COLO829 (cell line): ENCODE results near the gene DMXL2.
A peak's percentile ranks its signal among the peaks of the same experiment; 100 is the strongest.
"Not testable (repeated sequence)": the region's sequence is repeated elsewhere in the genome, so short reads cannot be mapped to it uniquely, and the experiment has no call there.

Experiments
- DNase-seq: peaks from one replicate; pipeline ENCODE4 v3.0.0; 2012; ENCODE audit warnings: low spot score

DMXL2 gene

DNA sequence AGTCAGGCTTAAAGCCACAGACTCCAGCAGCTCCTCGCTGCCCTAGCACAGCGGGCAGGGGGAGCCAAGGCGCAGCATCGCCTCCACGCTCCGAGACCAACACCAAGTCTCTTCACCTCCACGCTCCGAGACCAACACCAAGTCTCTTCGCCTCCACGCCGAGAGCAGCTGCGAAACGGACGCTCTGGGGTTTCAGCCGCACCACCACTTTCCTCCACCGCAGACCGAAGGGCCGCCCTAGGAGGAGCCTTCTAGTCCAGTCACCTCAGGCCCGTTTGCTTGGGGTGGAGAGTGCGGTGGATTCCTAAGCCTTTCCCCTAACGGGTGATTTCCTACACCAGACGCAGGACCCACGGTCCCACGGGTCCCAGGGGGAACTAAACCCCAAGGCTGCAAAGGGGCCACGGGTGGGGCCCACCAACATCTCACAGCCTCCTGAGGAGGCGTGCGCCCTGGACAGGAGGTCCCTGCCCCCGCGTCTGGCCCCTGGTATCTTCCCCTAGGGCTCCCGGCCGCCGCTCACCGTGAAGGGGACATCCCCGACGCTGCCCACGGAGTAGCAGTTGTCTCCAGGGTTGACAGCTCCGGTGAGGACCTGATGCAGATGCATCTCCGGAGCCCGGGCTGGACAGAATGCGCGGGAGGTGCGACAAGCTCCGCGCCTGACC, 501 bp downstream of the DMXL2 start:
- no peak for DNase-seq

DNA sequence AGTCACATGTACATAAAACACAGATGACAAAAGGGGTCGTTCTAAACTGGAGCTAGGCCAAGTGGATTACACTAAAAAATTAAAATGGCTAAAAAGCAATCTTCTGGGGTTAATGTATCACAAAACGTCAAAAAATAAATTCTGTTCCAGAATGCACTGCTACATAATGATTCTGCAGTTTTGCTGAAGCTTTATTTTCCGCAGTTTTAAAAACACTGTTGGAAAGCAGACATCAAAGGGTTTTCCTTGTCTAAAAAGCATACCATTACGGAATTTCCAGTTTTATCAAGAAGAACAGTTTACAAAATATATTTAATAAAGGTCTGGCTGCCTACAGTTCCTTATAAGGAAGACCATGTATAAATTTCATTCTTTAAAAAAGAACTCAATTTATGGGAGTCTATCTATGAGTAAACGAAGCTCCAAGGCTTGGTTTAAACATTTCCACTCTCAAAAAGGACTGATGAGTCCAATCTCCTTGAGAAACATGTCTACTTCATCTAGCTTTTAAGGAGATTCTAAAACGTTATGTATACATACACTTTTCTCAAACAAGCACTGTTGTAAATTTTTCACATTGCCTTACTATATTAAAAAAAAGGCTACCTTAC, 1.3 kb downstream of the DMXL2 start:
- no peak for DNase-seq

DNA sequence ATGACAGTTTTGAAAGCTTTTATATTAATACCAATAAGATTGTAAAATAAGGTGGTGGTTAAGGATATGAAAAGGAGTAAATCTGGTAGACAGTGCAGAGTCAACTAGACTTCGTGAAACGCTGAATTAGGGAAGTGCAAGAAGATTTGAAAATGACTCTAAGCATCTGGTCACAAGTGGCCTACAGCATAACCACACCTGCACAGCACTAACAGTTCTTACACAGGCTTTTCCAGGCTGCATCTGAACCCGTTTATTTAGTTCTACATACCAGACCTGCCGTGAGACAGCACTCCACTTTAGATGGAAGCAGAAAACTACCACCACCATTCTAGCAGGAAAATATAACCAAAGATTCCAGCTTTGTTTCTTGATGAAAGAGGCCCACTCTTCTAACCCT, 1.9 kb downstream of the DMXL2 start:
- no peak for DNase-seq

DNA sequence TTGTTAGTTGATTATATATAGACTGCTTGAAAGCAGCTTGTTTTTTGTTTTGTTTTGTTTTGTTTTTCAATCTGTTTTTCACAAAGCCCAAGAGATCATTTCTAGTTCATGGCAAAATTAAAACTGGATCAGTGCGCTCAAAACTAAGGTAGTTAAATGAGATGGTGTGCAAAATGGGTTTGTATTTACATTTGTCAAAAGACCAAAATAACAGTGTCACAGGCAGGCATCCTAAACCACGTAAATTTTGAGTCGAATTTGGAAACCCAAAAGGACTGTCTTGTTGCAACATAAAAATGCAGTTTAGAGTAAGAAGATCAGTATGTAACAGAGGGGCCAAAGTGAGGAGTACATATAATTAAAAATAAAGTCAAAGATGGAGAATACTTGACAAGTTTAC, 2.4 kb downstream of the DMXL2 start:
- no peak for DNase-seq

DNA sequence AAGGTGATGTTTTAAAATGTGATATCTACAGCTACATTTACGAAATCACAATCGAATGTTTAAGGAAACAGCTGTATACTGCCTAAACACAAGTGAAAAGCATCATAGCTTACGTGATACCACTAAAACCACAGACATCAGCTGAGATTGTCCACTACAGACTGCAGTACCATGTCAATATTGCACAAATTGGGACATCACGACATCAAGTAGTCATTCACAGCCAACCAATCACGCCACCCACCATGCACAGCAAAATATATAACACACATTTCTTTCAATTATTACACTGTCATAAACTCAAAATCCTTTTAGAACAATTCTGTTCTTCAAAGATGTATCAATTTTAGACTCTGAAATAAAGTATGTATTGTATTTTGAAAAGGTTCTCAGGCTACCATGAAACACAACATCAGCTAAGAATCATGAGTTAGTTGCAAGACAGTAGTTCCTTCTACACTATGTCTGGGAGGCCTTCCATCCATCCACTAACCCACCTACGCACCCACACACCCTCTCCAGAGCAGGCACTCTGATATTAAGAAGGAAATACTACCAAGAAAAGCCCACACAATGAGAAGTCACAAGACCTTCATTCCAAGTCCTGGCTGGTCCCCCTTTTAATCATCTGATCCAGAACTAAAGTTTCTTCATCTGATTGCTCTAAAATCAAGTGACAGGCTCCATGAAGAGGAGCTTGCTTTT, 3.1 kb downstream of the DMXL2 start:
- DNase-seq: peak; percentile 27

DNA sequence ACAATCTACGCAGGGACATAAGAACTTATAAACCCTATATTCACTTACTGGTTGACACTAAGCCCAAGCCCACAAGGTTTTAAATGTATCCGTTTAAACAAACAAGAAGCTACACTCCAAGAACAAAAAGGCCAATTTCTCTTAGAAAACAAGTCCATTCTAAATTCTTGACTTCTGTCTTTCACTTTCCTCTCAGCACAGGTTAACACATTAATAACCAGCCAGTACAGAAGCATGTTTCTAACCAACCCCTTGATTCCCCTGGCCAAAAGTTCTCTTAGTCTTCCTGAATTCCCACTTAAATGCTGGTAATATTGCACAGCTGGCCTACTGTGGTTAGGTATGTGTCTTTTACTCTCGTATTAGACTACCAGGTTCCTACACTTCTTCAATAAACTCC, 4.7 kb downstream of the DMXL2 start:
- DNase-seq: no peak

DNA sequence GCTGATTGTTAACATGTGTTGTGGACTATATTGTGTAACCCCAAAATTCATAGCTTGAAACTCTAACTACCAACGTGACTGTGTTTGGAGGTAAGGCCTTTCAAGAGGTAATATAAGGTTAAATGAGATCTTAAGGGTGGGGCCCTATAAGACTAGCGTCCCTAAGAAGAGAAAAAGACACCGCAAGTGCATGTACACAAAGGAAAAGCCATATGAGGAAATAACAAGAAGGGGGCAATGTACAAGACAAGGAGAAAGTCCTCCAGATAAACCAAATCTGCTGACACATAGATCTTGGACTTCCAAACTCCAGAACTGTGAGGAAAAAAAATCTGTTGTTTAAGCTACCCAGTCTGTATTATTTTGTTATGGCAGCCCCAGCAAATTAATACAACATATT, 8.6 kb downstream of the DMXL2 start:
- DNase-seq: no peak

DNA sequence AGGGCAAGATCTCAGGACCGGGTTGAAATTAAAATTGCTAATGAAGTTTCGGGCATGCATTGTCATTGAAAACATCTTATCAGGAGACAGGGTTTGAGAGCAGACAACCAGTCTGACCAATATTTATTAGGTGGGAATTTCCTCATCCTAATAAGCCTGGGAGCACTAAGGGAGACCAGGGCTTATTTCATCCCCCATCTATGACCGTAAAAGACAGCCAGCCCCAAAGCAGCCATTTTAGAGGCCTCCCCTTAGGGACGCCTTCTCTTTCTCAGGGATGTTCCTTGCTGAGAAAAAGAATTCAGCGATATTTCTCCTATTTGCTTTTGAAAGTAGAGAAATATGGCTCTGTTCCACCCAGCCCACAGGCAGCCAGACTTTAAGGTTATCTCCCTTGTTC, 9.9 kb downstream of the DMXL2 start:
- DNase-seq: not testable (repeated sequence)

DNA sequence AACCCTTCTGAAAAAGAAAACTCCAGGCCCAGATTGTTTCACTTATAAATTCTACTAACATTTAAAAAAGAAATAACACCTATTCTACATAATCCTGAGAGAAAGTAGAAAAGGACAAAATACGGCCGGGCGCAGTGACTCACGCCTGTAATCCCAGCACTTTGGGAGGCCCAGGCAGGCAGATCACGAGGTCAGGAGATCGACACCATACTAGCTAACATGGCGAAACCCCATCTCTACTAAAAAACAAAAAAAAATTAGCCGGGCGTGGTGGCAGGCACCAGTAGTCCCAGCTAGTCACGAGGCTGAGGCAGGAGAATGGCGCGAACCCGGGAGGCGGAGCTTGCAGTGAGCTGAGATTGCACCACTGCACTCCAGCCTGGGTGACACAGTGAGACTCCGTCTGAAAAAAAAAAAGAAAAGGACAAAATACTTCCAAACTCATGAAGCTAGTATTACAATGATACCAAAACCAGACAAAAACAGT, 19.1 kb downstream of the DMXL2 start:
- DNase-seq: not testable (repeated sequence)

DNA sequence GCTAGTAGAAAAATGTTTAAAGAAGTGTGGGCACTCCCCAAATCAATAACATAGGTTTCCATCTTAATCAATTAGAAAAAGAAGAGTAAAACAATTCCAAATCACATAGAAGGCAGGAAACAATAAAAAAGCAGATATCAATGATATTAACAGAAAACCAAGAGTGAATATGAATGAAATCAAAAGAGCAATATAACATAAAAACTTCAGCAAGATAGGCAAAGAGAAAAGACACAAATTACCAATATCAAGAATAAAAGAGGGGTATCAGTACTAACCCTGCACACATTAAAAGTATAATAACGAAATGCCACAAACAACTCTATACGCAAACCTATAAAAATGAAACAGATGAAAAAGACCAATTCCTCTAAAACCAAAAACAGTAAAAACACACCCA, 19.6 kb downstream of the DMXL2 start:
- no peak for DNase-seq

DNA sequence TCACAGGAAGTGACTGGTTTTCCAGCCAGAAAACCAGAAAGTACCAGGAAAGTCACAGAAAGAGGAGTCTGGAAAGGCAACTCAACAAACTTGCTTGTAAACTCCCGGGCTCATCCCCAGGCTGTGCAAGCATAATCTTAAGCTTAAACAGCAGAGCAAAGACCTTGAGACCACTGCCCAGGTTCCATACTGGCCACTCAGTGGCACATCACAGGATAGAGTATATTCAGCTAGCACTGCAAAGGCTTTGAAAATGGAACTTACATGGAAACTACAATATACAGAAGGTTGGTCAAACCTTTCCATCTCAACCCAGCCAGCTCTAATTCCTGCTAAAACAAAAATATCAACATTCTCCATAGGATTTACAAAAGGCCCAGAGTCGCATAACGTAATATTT, 20.1 kb downstream of the DMXL2 start:
- DNase-seq: no peak

DNA sequence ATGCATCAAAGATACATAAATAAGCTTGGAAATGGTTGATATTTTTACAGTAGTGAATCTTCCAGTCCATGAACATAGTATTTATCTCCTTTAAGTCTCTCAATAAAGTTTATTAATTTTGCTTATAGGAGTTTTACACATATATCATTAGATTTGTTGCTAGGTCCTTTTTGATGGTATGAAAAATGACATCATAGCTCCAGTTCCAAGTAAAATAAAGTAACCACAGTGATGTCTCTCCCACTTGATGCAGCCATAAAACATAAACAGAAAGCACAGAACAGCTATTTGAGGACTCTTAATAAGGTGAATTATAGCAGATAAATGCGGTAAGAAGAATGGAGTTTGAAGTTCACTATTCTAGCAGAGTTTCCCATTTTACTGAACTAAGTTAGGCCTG, 20.8 kb downstream of the DMXL2 start:
- DNase-seq: no peak

DNA sequence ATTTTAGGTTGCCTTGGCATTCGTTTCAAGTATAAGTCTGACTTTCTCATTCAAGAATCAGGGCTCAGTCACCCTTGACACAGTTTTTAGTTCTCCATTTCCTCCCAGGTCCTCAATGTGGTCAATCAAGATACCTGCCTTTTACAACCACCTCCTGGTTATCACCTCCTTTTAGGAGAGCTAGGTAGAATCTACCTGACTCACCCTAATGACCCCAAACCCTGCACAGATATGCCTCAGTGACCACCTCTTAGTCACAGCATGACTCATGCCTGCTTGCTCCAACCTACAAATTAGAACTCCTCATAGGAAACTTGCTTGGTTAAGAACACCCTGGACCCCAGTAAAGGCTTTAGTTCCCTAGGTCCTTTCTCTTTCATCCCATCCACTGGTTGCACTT, 22.5 kb downstream of the DMXL2 start:
- no peak for DNase-seq

DNA sequence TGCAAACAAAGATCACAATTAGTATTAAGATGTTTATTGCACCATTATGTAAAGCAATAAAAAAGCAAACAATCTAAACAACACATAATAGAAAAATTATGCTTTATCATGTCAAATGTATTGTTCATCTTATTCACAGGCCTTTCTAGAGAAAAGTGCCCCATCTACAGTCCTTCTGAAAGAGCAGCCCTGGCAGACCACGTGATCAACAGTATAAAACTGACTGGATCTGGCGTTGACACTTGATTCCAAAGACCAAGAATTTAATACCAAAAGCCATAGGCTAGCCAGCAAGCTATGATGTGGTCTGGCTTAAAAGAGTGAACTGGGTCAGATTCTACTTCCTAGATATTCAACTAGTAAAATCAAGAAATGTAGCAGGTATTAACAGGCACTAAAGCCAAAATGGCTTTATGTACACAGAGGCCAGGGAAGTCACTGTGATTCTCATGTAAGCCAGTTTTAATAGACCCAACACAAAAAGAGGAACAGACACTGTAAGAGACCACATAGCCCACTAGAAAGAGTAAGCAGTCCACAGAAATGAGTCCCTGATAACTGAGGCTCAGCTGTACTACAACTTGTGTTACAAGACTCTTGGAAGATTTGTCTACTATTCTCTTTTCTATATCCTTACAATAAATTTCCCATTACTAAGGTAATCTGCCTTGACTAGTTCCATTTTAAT, 32.5 kb downstream of the DMXL2 start:
- no peak for DNase-seq

DNA sequence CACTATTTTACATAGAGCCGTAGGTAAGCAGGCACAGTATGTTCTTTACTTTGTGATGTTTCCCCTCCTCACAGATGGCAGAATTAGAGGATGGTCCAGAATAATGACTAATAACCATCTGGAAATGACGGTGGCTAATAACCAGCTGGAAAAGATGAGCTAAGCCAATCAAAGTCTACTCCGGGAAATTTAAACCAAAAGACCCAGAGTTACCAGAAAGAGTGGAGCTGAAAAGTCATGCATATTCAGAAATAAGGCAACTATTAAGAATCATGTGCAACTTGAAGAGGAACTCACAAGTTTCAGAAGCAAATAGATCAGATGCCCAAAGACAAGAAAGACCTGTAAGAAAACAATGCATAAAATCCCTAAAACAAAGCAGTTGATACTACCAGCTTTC, 33.6 kb downstream of the DMXL2 start:
- no peak for DNase-seq

DNA sequence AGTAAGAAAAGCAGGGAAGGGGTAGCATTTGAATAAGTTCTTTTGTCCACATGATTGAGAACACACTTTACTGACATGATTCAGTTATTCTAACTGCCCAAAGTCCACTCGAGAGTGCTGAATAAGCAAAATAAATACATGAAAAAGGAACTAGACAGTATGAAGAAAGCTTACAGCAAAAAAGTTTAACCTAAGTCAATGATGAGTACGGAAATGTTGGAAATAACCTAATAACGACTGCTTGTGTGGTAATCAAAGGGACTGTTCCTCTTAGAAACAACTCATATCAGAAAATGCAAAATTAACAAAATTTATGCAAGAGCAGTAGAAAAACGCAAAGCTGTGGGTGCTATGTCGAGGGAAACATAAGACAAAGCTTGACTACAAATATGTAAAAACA, 36.6 kb downstream of the DMXL2 start:
- DNase-seq: no peak

DNA sequence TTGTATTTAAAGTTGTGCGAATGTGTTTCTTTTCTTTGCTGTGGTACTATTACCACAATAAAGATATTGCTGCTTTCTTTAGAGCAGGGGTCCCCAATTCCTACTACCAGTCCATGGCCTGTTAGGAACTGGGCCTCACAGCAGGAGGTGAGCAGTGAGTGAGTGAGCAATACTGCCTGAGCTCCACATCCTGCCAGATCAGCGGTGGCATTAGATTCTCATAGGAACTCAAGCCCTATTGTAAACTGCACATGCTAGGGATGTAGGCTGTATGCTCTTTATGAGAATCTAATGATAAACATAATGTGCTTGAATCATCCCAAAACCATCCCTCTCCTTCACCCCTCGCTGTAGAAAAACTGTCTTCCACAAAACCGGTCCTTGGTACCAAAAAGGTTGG, 41.6 kb downstream of the DMXL2 start:
- DNase-seq: no peak

DNA sequence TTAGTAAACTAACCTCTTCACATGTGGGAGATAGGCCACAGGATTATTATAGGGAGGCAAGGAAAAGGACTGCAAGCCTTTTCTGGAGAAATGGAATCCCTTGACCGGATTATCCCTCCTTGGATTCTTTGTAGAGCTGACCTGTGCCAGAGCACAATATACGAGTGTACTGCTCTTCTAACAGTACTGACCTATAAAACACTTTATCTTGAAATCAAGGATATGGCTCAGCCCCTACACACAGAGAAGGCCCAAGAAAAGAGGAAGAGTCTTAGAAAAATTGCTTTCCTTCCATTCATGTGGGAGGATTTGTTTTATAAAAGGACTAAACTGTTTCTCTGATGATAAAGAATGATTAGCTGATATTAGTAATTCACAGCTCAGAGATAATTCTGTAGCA, 42.2 kb downstream of the DMXL2 start:
- no peak for DNase-seq

DNA sequence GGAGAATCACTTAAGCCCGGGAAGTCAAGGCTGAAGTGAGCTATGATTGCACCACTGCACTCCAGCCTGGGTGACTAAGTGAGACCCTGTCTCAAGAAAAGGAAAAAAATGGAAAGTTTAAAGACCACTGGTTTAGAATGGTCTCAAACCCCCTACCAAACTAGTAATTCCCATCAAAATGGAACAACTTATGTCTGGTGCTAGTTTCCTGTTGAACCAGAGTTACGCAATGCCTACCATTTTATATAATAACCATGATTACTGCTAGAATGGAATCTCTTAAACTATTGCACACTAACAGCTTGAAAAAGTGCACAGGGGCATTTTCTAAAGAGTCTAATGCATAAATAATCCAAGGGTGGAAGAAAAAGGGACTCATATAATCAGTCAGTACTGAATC, 43.6 kb downstream of the DMXL2 start:
- DNase-seq: no peak

DNA sequence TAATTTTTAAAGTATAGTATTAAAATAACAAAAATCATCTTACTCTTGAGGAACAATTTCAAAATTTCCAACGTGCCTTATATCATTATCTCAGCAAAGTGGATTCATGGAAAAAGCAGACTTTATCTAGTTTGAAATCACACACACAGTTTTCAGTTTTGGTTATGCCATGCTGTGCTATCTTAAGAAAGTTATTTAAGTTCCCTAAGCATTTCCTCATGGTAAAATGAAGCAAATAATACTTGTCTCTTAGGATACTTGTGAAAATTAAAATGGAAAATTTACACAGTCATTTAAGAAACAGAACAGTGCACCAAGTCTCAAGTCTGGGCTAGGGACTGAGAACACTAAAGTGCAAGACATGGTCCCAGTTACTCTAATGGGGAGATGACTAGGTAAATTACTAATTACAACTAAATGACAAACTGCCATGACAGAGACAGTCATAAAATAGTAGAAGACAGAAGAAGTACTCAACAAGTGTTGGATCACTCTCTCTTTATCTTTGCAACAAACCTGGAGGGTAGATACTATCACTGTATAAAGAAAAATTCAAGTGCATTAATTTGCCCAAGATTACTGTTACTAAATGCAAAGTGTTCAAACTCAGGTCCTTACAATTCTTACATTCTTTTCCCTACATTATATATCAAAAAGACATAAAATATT, 44.8 kb downstream of the DMXL2 start:
- no peak for DNase-seq

DNA sequence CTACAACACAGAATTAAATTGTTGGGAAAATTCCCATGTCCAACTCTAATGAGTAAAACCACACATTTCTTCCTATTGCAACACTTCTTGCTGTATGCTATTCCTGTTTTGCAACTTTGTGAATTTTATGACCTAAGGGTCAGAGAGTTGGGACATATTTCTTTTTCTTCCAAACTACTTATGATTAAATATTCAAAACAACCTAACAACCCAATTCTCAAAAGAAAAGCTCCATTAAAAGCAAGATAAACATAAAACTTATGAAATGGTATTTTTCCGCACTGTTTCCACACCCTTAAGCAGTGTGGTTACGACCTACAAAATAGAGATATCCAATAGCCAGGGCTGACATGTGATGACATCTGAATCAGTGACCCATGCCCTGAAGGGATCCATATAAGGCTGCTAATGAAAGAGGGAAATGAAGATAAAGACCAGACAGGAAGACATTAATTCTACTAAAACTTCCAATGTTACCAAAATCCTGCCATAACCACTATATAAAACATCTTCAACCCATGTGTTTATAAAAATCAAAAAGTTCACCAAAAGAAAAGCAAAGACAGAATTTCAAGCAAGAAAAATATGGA, 45.6 kb downstream of the DMXL2 start:
- no peak for DNase-seq

DNA sequence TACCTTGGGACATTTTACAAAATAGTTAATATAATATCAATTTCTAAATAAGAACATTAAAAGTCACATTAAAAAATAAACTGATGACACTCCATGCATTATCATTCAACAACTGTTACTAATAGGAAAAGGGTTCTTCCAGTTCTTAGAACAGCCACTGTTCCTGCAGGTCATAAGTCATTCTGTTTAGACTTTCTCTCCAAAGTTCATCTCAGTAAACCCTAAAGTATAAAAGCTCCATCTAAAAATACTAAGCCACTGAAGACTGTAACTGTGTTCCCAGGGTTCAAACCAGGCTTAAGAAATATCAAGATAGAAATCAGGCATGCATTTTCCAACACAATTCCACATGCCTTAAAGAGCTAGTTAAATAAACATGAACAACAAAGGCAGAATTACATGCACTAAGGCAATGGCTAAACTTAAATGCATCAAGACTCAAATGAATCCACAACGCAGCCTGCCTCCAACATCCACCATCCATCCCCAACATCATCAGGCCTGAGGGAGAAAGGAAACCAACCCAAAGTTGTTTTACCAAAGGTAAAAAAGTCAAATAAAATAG, 46.2 kb downstream of the DMXL2 start:
- no peak for DNase-seq
